ENCODE data around the gene MTERF4.

The MTERF4 gene

DNA sequence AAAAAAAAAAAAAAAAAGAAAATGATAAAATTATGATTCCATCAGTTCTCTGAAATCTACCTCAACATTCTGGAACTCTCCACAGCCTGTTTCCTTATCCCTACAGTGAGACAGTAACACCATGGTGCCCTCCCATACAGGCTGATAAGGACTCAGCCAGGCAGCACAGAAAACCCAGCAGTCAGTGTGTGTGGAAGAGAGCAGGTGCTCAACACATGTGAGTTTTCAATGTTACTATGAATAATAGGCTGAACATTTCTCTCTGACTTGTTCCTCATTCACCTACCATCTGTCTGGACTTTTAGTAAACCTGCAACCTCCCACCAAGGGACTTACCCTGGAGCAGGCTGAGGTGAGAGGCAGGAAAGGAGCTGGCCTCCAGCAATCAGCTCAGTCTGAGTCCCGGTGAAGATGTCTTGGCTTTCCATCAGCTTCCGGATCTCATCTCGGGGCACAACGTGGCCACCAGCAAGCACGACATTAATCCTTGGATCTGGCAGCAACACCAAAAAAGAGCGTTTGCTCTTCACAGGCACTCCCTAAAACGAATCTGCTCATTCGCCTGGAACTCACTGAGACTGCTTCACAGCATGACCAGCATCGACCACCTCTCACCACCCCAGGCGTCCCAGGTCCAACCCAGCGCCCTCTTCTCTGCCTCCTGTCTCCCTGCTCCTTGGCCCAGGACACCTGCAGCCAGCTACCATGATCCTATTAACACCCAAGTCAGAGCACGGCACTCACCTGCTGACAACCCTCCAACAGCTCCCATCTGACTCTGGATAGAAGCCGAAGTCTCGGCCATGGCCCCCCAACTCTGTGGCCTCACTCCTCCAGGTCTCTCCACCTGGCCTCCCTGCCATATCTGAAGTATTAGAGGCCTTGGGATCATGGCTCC lies 30.7 kb upstream of the MTERF4 start:
- TF ChIP-seq, protein P1, sequence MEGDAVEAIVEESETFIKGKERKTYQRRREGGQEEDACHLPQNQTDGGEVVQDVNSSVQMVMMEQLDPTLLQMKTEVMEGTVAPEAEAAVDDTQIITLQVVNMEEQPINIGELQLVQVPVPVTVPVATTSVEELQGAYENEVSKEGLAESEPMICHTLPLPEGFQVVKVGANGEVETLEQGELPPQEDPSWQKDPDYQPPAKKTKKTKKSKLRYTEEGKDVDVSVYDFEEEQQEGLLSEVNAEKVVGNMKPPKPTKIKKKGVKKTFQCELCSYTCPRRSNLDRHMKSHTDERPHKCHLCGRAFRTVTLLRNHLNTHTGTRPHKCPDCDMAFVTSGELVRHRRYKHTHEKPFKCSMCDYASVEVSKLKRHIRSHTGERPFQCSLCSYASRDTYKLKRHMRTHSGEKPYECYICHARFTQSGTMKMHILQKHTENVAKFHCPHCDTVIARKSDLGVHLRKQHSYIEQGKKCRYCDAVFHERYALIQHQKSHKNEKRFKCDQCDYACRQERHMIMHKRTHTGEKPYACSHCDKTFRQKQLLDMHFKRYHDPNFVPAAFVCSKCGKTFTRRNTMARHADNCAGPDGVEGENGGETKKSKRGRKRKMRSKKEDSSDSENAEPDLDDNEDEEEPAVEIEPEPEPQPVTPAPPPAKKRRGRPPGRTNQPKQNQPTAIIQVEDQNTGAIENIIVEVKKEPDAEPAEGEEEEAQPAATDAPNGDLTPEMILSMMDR (conservative IDR thresholded peaks at IDR 0.05; ENCODE audit: low read depth, low read length) = no peak
- no peak overlapping the region for H3K27ac ChIP-seq

DNA sequence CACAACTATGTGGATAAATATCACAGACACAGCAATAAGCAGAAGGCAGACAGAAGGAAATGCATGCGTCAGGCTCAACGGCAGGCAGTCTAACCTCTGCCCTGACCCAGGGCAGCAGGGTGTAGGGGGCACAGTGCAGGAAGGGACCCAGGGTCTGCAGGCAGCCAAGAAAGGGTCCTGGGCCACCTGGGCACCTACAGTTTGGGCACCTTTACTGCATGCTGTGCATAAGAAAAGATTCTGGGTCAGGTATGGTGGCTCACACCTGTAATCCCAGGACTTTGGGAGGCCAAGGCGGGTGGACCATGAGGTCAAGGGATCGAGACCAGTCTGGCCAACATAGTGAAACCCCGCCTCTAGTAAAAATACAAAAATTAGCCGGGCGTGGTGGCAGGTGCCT lies 29.4 kb upstream of the MTERF4 start:
- H3K4me1 ChIP-seq (ENCODE audit: low read depth, poor library complexity, severe bottlenecking) = no peaks in the 10 kb centered on the region
- no peak overlapping the region for H2AFZ ChIP-seq (ENCODE audit: low read depth)
- H3K36me3 ChIP-seq (ENCODE audit: insufficient read depth) = no peaks in the 10 kb centered on the region
- H3K9ac ChIP-seq = no peak overlapping the region
- H3K27ac ChIP-seq = no peak overlapping the region
- no peaks in the 10 kb centered on the region for H4K20me1 ChIP-seq (ENCODE audit: insufficient read depth)
- no peaks in the 10 kb centered on the region for H3K79me2 ChIP-seq (ENCODE audit: insufficient read depth, low read depth)
- no peaks in the 10 kb centered on the region for H3K27me3 ChIP-seq (ENCODE audit: insufficient read depth, low read depth)
- no peak overlapping the region for H3K4me3 ChIP-seq (IDR thresholded peaks at IDR 0.05; ENCODE audit: insufficient read depth, low read depth, low read length)
- H3K4me2 ChIP-seq = no peak overlapping the region
- TF ChIP-seq, protein P1 (conservative IDR thresholded peaks at IDR 0.05; ENCODE audit: low read depth, low read length) = no peak

More for the DNA sequence above, 30.7 kb upstream of the MTERF4 start:
- H2AFZ ChIP-seq (ENCODE audit: low read depth) = no peak overlapping the region
- no peaks in the 10 kb centered on the region for H3K27me3 ChIP-seq (ENCODE audit: insufficient read depth, low read depth)
- H3K4me1 ChIP-seq (ENCODE audit: low read depth, poor library complexity, severe bottlenecking) = no peaks in the 10 kb centered on the region
- H3K4me2 ChIP-seq = no peak overlapping the region
- no peak overlapping the region for H3K4me3 ChIP-seq (IDR thresholded peaks at IDR 0.05; ENCODE audit: insufficient read depth, low read depth, low read length)
- H3K9ac ChIP-seq = no peak overlapping the region
- no peaks in the 10 kb centered on the region for H4K20me1 ChIP-seq (ENCODE audit: insufficient read depth)
- H3K36me3 ChIP-seq (ENCODE audit: insufficient read depth) = no peaks in the 10 kb centered on the region
- no peaks in the 10 kb centered on the region for H3K79me2 ChIP-seq (ENCODE audit: insufficient read depth, low read depth)

DNA sequence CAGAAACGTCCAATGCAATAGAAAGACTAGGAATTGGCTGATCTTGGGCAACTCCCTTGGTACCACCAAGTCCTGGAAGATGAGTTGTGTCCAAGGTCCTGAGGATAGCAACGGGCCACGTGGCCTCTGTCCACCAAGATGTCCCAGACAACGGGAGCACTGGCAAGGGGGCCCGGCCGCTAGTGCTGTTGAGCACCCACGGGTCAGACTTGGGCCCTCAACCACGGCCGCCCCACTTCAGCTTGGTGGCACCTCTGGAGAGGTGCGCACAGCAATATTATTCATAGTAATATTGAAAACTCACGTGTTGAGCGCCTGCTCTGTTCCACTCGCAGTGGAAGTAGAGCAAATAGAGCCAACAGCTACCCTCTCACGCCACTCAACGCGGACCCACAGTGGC lies 28.2 kb upstream of the MTERF4 start:
- TF ChIP-seq, protein P1 (conservative IDR thresholded peaks at IDR 0.05; ENCODE audit: low read depth, low read length) = no peak
- no peaks in the 10 kb centered on the region for H4K20me1 ChIP-seq (ENCODE audit: insufficient read depth)
- H3K27me3 ChIP-seq (ENCODE audit: insufficient read depth, low read depth) = no peaks in the 10 kb centered on the region
- H3K79me2 ChIP-seq (ENCODE audit: insufficient read depth, low read depth) = no peaks in the 10 kb centered on the region
- H2AFZ ChIP-seq (ENCODE audit: low read depth) = no peak overlapping the region
- H3K4me2 ChIP-seq = no peak overlapping the region
- H3K4me1 ChIP-seq (ENCODE audit: low read depth, poor library complexity, severe bottlenecking) = no peaks in the 10 kb centered on the region
- no peaks in the 10 kb centered on the region for H3K36me3 ChIP-seq (ENCODE audit: insufficient read depth)
- H3K9ac ChIP-seq = no peak overlapping the region
- no peak overlapping the region for H3K27ac ChIP-seq
- no peak overlapping the region for H3K4me3 ChIP-seq (IDR thresholded peaks at IDR 0.05; ENCODE audit: insufficient read depth, low read depth, low read length)

DNA sequence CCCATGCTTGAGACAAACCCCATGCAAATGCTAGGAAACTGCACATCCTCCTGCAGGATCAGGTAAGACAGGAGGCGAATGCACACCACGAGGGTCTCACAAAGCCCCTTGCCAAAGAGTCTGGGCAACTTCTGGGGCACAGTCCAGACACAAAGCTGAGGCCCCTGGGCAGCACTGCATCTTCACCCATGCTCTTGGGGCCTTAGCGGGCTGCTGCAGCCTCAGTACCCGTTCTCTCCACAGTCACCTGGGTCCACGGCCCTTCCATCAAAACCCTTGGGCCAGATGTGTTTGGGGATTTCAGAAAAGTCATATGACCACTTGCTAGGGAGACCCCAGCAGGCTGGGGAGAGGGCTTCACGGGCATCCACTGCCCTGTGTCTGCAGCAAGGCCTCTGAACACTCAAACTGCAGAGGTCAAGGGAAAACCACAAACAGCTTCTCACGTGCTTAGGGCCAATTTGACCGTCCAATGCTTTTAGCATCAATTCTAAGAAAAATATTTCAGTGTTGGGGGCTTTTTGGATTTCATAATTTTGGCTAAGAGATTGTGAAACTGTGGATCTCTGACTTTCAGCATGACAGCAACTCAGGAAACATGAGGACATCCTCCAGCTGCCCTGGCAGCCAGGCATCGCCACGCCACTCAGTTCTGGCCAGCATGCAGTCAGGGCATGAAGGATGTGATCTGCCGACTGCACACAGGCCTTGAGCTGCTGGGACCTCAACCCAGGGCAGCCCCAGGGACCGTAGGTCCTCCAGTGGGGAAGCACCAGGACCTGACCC lies 27.2 kb upstream of the MTERF4 start:
- H3K79me2 ChIP-seq (ENCODE audit: insufficient read depth, low read depth) = no peaks in the 10 kb centered on the region
- no peaks in the 10 kb centered on the region for H3K4me1 ChIP-seq (ENCODE audit: low read depth, poor library complexity, severe bottlenecking)
- no peak overlapping the region for H3K9ac ChIP-seq
- H3K4me2 ChIP-seq = no peak overlapping the region
- H3K27ac ChIP-seq = no peak overlapping the region
- H3K4me3 ChIP-seq (IDR thresholded peaks at IDR 0.05; ENCODE audit: insufficient read depth, low read depth, low read length) = no peak overlapping the region
- TF ChIP-seq, protein P1 (conservative IDR thresholded peaks at IDR 0.05; ENCODE audit: low read depth, low read length) = no peak
- H3K36me3 ChIP-seq (ENCODE audit: insufficient read depth) = no peaks in the 10 kb centered on the region
- H2AFZ ChIP-seq (ENCODE audit: low read depth) = no peak overlapping the region
- no peaks in the 10 kb centered on the region for H4K20me1 ChIP-seq (ENCODE audit: insufficient read depth)
- no peaks in the 10 kb centered on the region for H3K27me3 ChIP-seq (ENCODE audit: insufficient read depth, low read depth)

Measured in KMS-11 (cell line).